ENCODE measurements around the gene KCNIP1. TPM values are rescaled to one million over a fixed set of nuclear protein-coding genes. Genes with fewer than 3 reads are reported as not detected.
A peak's percentile ranks its signal among the peaks of the same experiment; 100 is the strongest.

The KCNIP1 gene
- total and polyA plus RNA-seq, 9 of the 15 experiments (the other 6 are each of a cell fraction or from before 2014, with no cell fraction given) = not detected

- TF ChIP-seq BMI1 (IDR thresholded peaks at IDR 0.05; ENCODE audit: low read length) (no peak), TFAM (CRISPR knock-in tag; conservative IDR thresholded peaks at IDR 0.05) (no peak), PRPF4 (IDR thresholded peaks at IDR 0.05; ENCODE audit: insufficient read depth, low read depth, low read length, poor library complexity, severe bottlenecking) (no peak), KDM5B (IDR thresholded peaks at IDR 0.05; ENCODE audit: insufficient replicate concordance, low read depth, low read length) (no peak), SAFB (IDR thresholded peaks at IDR 0.05; ENCODE audit: borderline replicate concordance, low read depth, low read length) (no peak), ZNF740 (CRISPR knock-in tag; IDR thresholded peaks at IDR 0.05) (no peak), ZNF740 (tag; IDR thresholded peaks at IDR 0.05) (no peak), HMGXB4 (CRISPR knock-in tag; IDR thresholded peaks at IDR 0.05) (no peak), CTCF (IDR thresholded peaks at IDR 0.05 in 2 of 3, conservative IDR thresholded peaks at IDR 0.05 in 1 of 3; ENCODE audit: insufficient read depth in 2 of 3, low read depth in 1 of 3, low read length in 3 of 3) (peak; percentile 30 to 38 (median 33); a peak in 3 of 6 replicates)
Observed at GRCh38 chr5:170631466-170632195, 127.8 kb downstream of the KCNIP1 start (continued).
